NCI-H1694 treated with DMSO at 0.1 percent for 48 hours (cell line): ENCODE data around the gene BLOC1S6.
"Not testable (repeated sequence)": the region's sequence is repeated elsewhere in the genome, so short reads cannot be mapped to it uniquely, and the experiment has no call there.

ENCODE experiments used
- DNase-seq: peaks from one replicate; lab custom pipeline; 2025; lab: John Stamatoyannopoulos, UW

Gene BLOC1S6

DNA sequence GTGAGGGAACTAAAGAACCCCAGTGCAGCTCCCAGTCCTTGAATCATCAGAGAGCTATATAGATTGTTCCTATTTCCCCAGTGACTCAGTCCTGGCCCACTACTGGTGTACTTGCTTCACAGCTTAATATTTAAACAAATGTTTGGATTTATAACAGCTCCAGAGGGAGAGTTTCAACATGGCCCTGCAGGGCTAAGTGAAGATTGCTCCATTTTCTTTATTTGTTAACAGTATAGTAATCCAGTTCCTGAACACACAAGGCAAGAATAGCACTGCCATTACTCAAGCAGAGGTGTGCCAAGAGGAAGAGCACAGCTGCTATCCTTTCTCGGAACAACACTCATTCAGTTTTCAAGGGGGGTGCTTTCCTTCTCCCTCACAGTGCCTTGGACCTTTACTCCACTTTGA is 54.2 kb downstream of the BLOC1S6 start:
- no peak for DNase-seq

DNA sequence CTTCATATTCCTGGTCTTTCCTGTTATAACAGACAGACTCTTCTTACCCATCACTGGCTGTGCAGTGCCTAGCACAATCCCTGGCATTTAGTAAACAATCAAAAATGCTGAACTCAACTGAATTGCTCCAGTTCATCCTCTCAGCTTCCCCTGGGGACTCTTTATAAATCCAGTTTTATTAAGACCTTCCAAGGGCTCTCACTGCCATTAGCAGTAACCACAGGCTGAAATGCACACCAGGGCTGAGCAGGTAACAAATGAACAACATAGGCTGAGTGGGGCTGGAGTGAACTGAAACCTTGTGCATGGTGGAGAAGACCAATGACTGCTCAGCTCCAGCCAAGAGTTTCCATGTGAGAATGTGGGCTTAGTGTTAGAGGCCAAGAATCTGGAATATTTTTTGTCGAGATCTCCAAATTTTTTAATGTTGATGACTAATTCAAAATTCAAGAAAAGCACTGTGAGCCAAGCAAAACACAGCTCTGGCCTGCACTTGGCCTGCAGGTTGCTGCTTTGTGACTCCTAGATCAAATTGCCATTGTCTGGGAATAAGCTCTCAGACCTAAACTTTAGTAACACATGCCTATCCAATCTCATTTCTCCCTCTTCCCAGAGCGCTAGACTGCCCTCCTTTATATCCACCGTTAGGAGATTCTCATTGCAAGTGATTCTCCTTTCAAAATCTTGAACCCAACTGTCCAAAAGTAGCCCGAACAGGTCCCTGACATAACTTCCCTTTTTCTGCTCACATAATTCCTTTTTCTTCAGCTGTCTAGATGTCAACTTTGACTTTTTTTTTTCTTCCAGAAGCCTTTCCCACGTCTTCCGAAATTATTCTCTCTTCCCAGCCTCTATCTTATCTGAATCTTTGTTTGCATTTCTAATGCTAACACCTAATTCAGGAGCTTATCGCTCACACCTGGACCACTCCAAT is 55.1 kb downstream of the BLOC1S6 start:
- DNase-seq: no peak

DNA sequence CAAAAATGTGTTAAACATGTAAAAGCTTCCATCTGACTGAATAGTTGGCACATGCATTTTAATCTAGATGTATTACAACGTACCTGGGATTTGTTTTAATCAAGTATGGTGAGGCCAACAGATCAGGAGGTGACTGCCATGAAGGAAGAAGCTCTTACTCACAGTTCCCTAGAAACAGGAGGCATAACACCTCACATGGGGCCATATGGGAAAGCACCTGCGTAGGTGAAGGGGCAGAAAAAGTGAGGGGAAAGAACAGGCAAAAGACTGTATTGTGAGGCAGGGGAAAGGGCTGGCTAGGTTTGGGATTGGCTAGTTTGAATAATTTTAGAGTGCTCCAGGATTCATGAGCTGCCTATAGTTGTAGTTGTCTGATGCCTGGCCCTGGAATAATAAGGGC is 57.3 kb downstream of the BLOC1S6 start:
- DNase-seq: no peak

DNA sequence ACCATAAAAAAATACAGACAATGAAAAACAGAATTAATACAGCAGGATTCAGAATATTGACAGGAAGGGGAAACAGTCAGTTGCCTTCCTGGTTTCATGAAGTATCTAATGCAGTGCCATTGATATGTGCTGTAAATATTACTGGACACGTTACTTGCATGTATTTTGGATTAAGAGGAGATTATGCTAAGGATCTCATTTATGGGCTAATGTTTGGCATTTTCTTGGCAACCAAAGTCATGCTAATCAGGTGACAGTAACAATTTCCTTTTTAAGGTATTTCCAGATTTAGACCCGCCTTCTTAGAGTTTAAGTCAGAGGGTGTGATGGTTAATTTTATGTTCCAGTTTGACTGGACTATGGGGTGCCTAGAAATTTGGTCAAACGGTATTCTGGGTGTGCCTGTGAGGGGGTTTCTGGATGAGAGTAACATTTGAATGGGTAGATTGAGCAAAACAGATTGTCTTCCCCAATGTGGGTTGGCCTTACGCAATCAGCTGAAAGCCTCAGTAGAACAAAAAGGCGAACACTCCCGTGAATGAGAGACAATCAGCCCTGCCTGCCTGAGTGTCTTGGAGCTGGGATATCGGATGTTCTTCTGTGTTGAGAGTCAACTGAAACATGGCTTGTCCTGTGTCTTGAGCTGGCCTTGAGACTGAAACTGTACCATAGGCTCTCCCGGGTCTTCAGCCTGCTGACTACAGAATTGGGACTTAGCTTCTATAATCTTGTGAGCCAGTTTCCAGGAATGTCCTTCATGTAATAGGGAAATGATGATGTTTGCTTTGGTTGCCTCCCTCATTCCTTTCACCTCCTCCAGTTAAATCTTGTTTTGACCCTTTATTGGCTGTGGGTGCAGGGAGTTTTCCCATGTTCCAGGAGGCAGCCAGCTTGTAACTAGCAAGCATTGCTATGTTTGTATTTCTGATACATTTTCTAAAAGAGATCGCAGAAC is 58.1 kb downstream of the BLOC1S6 start:
- DNase-seq: no peak

DNA sequence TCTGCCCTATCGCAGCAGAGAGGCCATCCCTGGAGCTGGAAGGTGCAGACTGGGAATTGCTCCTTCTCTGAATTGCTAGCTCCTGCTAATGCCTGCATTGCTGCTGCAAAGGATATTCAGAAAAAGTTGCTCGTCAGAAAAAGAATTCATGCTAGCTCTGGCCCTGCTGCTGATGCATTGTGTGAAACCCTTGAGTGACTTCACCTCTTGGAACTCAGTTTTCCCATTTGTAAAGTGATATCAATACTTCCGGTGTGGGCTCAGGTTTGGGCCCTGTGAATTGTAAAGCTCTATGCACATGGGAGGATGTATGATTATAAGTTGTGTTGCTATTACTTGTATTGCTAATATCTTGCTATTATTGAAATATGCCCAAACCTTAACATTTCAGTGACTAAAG is 59.0 kb downstream of the BLOC1S6 start:
- no peak for DNase-seq

DNA sequence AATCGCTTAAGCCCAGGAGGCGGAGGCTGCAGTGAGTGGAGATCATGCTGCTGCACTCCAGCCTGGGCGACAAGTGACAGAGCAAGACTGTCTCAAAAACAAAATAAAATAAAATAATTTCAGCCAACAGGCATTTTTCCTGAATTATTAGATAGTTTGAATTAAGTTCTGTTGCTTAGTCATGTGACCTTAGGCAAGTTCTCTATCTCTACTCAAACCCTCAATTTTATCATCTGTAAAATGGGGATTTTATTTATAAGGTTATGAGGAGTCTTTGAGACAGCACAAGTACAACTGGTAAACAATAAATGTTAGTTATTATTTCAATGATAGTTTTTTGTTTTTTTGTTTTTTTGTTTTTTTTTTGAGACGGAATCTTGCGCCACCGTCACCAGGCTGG is 60.6 kb downstream of the BLOC1S6 start:
- DNase-seq: no peak

DNA sequence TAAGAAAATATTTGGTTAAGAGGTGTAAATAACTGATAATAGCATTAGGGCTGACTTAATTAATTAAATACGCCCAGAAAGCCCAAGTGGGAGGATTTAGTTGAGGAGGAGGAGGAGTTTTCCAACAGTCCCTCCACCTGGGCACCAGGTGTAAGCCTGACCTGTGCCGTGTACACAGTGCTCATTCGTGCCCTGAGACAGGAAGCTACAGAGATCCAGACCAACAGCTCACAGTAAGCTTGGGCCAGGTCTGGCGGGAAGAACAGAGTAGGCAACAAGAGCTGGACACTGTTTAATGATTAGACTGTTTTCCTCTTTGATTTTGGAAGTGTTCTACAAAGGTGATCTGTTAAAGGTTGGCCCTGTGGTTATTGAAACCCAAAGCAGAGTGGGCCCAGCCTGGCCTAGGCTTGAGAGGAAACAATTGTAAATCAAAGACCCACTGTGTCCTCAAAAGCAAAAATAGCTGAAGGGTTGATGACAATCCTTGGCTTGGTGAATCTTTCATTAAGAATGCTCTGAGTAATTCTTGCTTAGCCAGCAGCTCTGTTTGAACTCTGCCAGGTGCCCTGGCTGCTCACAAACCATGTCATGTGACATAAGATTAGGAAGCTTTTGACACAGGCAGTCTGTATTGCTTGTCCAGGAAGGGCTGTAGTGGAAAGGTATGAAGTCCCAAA is 61.5 kb downstream of the BLOC1S6 start:
- DNase-seq: no peak

DNA sequence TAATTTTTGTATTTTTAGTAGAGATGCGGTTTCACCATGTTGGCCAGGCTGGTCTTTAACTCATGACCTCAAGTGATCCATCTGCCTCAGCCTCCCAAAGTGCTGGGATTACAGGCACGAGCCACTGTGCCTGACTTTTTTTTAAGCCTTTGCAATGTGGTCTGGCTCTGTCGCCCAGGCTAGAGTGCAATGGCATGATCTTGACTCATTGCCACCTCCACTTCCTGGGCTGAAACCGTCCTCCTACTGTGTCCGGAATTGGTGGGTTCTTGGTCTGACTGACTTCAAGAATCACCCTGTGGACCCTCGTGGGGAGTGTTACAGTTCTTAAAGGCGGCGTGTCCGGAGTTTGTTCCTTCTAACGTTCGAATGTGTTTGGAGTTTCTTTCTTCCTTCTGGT is 62.8 kb downstream of the BLOC1S6 start:
- DNase-seq: not testable (repeated sequence)

DNA sequence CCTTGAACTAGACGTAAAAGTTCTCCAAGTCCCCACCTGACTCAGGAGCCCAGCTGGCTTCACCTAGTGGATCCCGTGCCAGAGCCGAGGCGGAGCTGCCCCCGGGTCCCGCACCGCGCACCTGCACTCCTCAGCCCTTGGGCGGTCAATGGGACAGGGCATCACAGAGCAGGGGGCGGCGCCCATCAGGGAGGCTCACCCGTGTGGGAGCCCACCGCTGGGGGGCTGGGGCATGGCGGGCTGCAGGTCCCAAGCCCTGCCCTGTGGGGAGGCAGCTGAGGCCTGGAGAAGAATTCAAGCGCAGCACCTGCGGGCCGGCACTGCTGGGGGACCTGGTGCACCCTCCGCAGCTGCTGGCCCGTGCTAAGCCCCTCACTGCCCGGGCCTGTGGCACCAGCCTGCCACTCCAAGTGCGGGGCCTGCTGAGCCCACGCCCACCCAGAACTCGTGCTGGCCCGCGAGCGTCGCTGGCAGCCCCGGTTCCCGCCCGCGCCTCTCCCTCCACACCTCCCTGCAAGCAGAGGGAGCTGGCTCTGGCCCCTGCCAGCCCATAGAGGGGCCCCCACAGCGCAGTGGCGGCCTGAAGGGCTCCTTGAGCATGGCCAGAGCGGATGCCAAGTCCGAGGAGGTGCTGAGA is 63.8 kb downstream of the BLOC1S6 start:
- DNase-seq: no peak

DNA sequence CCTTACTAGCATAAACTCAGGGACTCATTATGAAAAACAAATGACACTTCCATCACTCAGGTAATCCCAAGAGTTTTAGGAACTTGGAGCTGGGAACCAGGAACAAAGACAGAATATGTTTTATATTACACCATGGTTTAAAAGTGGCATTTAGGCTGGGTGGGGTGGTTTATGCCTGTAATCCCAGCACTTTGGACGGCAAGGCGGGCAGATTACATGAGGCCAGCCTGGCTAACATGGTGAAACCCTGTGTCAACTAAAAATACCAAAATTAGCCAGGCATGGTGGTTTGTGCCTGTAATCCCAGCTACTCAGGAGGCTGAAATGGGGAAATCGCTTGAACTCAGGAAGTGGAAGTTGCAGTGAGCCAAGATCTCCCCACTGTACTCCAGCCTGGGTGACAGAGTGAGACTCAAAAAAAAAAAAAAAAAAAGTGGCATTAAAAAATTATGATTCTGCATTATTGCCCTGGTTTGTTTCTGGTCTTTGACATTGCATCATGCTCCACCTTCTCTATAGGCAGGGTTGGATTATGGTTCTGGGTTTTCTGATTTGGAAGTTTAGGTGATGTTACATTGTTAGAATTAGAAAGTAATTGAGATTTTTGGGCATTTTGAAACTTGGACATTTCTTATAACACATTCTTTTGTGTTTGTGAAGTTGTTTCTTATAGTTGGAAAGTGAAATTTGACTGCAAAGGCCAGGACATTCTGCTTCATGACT is 66.7 kb downstream of the BLOC1S6 start:
- DNase-seq: no peak

DNA sequence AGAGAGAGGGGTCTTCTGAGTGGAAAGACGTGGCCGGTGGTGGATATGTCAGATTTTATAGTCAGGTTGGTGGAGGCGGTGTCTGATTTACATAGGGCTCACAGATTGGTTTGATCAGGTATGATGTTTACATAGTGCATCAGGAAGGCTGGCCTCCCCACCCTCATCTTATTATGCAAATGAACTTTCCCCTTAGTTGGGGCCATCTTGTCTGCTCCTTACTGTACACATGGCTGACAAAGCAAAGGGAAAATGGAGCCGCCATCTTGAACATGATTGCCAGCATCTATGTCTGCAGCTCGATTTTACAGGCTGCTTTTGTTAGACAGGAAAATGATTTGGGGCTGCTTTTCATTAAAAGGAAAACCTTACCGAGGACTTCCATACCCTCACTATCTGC is 67.6 kb downstream of the BLOC1S6 start:
- DNase-seq: no peak

DNA sequence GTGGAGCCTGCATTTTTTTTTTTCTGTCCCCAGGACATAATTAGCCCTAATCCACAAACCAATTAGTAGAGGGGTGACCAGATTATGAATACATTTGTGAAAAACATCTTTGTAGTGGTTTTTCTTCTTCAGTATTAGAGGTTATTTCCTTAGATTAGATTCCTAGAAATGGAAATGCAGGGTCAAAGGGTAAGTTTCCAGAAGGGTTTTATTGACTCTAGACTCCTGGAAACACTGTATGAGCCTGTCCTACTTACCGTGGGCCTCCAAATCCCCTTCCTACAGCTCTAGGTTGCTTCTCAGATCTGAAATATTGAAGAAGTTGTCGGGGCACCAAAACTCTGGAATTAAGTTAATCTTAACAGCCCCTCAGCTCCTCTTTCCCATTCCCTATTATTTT is 70.1 kb downstream of the BLOC1S6 start:
- no peak for DNase-seq

DNA sequence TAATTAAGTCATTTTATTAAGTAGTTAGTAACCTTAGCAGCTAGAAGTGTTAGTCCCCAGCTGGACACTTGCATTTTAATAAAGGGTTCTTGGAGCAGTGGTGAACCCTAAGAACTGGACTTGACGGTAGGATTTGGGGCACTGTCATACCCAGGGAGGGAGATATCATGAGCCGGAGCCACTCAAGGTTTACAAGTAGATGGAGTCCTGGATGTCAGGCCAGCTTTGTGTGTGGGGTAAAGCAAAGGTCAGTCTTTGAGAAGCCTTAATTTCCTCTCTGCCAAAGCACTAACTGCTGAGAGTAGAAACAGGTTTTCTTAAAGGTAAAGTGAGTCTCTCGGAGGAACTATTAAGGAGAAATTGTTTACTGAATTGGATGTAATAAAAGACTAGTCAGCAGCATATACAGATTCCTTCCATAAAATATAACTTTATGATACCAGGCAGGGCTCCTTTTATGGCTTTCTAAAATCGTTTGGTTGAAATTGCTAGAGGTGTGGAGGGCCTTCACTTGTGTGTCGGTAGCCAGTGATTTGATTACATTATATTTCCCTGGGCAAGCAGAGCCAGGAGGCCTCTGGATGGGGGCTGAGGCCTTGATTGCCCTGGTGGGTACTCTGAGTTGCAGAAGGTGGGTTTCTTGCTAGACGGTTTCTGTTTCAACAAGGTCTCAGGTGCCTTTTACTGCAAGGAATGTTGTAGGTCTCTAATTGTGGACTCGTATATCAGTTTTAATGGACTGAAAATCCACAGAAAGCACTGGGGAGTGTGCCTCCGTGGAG is 70.8 kb downstream of the BLOC1S6 start:
- no peak for DNase-seq
